ENCODE measurements around the gene OR7C1. TPM values are rescaled to one million over a fixed set of nuclear protein-coding genes. Genes with fewer than 3 reads are reported as not detected.

Gene OR7C1
- total and polyA plus RNA-seq, 2 donors from 2014 or later: 0.19 TPM; not detected in 1

GRCh38 chr19:14770944-14771839 is 63.8 kb downstream of the OR7C1 start:
- TF ChIP-seq CTCF (IDR thresholded peaks at IDR 0.05; ENCODE audit: borderline replicate concordance, extremely low read depth, insufficient read depth): no peak
- FAIRE-seq (no peak), DNase-seq (peak in 1 of 5 donors; percentile 29)
- Histone ChIP-seq H3K9me3 (ENCODE audit: control insufficient read depth in 2 of 3, insufficient read depth in 1 of 3, low read length in 3 of 3) (no peaks in the 10 kb centered on the region), H3K27me3 (ENCODE audit: control insufficient read depth, insufficient read depth, low read length) (no peaks in the 10 kb centered on the region), H3K4me1 (ENCODE audit: control insufficient read depth in 2 of 3, insufficient read depth in 2 of 3, low read depth in 1 of 3, low read length in 3 of 3) (no peaks in the 10 kb centered on the region), H3K36me3 (ENCODE audit: control insufficient read depth in 2 of 3, insufficient read depth in 3 of 3, low read length in 3 of 3) (no peaks in the 10 kb centered on the region), H3K9ac (ENCODE audit: low read length in 3 of 3) (no peak overlapping the region), H3K27ac (ENCODE audit: low read depth in 2 of 2, low read length in 2 of 2) (no peak overlapping the region), H3K4me3 (ENCODE audit: low read length in 3 of 3) (no peak overlapping the region)
- intact Hi-C loops (cut with DNase I): no loop called here

- no peak overlapping the region for H3K27ac ChIP-seq (ENCODE audit: low read depth in 2 of 2, low read length in 2 of 2)
- TF ChIP-seq CTCF (IDR thresholded peaks at IDR 0.05; ENCODE audit: borderline replicate concordance, extremely low read depth, insufficient read depth): no peak
- H3K9me3 ChIP-seq (ENCODE audit: control insufficient read depth in 2 of 3, insufficient read depth in 1 of 3, low read length in 3 of 3): no peaks in the 10 kb centered on the region
- FAIRE-seq (no peak), DNase-seq (no peak)
- no peaks in the 10 kb centered on the region for H3K4me1 ChIP-seq (ENCODE audit: control insufficient read depth in 2 of 3, insufficient read depth in 2 of 3, low read depth in 1 of 3, low read length in 3 of 3)
- no peaks in the 10 kb centered on the region for H3K27me3 ChIP-seq (ENCODE audit: control insufficient read depth, insufficient read depth, low read length)
- H3K4me3 ChIP-seq (ENCODE audit: low read length in 3 of 3): no peak overlapping the region
- H3K9ac ChIP-seq (ENCODE audit: low read length in 3 of 3): no peak overlapping the region
- intact Hi-C loops (cut with DNase I): no loop called here
- H3K36me3 ChIP-seq (ENCODE audit: control insufficient read depth in 2 of 3, insufficient read depth in 3 of 3, low read length in 3 of 3): no peaks in the 10 kb centered on the region
Observed at GRCh38 chr19:14770136-14770535, 64.8 kb downstream of the OR7C1 start.

GRCh38 chr19:14769201-14769600 is 65.8 kb downstream of the OR7C1 start:
- Histone ChIP-seq H3K27ac (ENCODE audit: low read depth in 2 of 2, low read length in 2 of 2) (no peak overlapping the region), H3K4me3 (ENCODE audit: low read length in 3 of 3) (no peak overlapping the region), H3K36me3 (ENCODE audit: control insufficient read depth in 2 of 3, insufficient read depth in 3 of 3, low read length in 3 of 3) (no peaks in the 10 kb centered on the region), H3K9me3 (ENCODE audit: control insufficient read depth in 2 of 3, insufficient read depth in 1 of 3, low read length in 3 of 3) (no peaks in the 10 kb centered on the region), H3K4me1 (ENCODE audit: control insufficient read depth in 2 of 3, insufficient read depth in 2 of 3, low read depth in 1 of 3, low read length in 3 of 3) (no peaks in the 10 kb centered on the region), H3K27me3 (ENCODE audit: control insufficient read depth, insufficient read depth, low read length) (no peaks in the 10 kb centered on the region), H3K9ac (ENCODE audit: low read length in 3 of 3) (no peak overlapping the region)
- DNase-seq (peak in 1 of 5 donors; percentile 31), FAIRE-seq (no peak)
- no peak for TF ChIP-seq CTCF (IDR thresholded peaks at IDR 0.05; ENCODE audit: borderline replicate concordance, extremely low read depth, insufficient read depth)
- intact Hi-C loops (cut with DNase I): no loop called here

Measured in kidney (tissue), 14 donors.